Stomach (tissue), 9 donors: ENCODE data around the gene CFAP52. TPM values are rescaled to one million over a fixed set of nuclear protein-coding genes. Genes with fewer than 3 reads are reported as not detected.
"Not testable (repeated sequence)": the region's sequence is repeated elsewhere in the genome, so short reads cannot be mapped to it uniquely, and the experiment has no call there.

Source experiments
- DNase-seq, 2 donors: peaks; one replicate each; pipeline versions ENCODE4 v3.0.0 to v3.0.0-alpha.2; 2013 to 2019
- H3K27ac ChIP-seq, 5 donors: fragments of 200-600 bp in 4 of 5; sonication (generic) in 4 of 5; one replicate each; pipeline ENCODE4 v1.5.1; 2013 to 2019; ENCODE audit warnings: mild to moderate bottlenecking in 1 of 5, moderate library complexity in 1 of 5
- H3K27me3 ChIP-seq, 3 donors: fragments of 200-600 bp; sonication (generic); one replicate each; pipeline ENCODE4 v1.5.1; 2017 to 2019; ENCODE audit warnings: mixed run types in 1 of 3
- H3K36me3 ChIP-seq, 4 donors: fragments of 200-600 bp; sonication (generic); 1 replicate in 3 of 4; 2 replicates in 1 of 4; pipeline ENCODE4 v1.5.1; 2016 to 2019
- H3K4me1 ChIP-seq, 4 donors: fragments of 200-600 bp; sonication (generic); one replicate each; pipeline ENCODE4 v1.5.1; 2016 to 2019
- H3K4me3 ChIP-seq, 4 donors: fragments of 200-600 bp; sonication (generic) in 3 of 4; one replicate each; pipeline ENCODE4 v1.5.1; 2016 to 2019; ENCODE audit warnings: mild to moderate bottlenecking in 1 of 4
- H3K9me3 ChIP-seq, 4 donors: fragments of 200-600 bp; sonication (generic); one replicate each; pipeline ENCODE4 v1.5.1; 2016 to 2019
- EP300 ChIP-seq: sonication (generic); formaldehyde crosslinking; IDR thresholded peaks from one replicate; pipeline ENCODE4 v1.6.1; 2017; ENCODE audit warnings: antibody characterized with exemption
- POLR2A ChIP-seq, 4 donors: fragments of 450-650 bp; IDR thresholded peaks; one replicate each; pipeline ENCODE4 v1.6.1; 2016; ENCODE audit warnings: antibody characterized with exemption in 4 of 4, control low read depth in 2 of 4, mild to moderate bottlenecking in 1 of 4, moderate library complexity in 1 of 4
- POLR2AphosphoS5 ChIP-seq, 3 donors: sonication (generic); formaldehyde crosslinking; IDR thresholded peaks; one replicate each; pipeline ENCODE4 v1.6.1; 2016; ENCODE audit warnings: antibody characterized with exemption in 3 of 3
- WGBS, 5 donors: extraction: QIAGEN DNeasy Blood & Tissue Kit in 3 of 5; methylation state at CpG; one replicate each; pipeline versions ENCODE4 v1.1.5 to v1.1.7; 2013 to 2018; 5-methylcytosine and 5-hydroxymethylcytosine counted together
- intact Hi-C: fragments of 100-400 bp; cut with DNase I; formaldehyde crosslinking; loops from one replicate; pipeline ENCODE4 v1.15.1; 2023; ENCODE audit warnings: low total_unique reads
- polyA plus RNA-seq, 3 donors: library from polyadenylated mRNA; stranded (reverse); fragments of 200-250 nt; gene quantifications; one replicate each; pipeline ENCODE4 v1.2.3, GENCODE V29; 2013
- total RNA-seq, 5 donors: library from RNA; depleted of rRNA; stranded (reverse); fragments of >200 nt; gene quantifications; one replicate each; pipeline versions ENCODE4 v1.1.0 to v1.2.3, GENCODE V29; 2014 to 2016
- TF ChIP-seq, protein P1 (sequence below), 7 experiments: fragments of 450-650 bp in 4 of 7; fragments of 200-600 bp in 3 of 7; sonication (generic) in 3 of 7; IDR thresholded peaks; one replicate each; pipeline ENCODE4 v1.5.1; 2016 to 2019; ENCODE audit warnings: antibody characterized with exemption in 7 of 7, control low read depth in 2 of 7, mild to moderate bottlenecking in 1 of 7
- donor health status: healthy with polysubstance abuse.
- donor health status: Bipolar disorder and iron deficiency.
- donor health status: healthy.

CFAP52 gene
- total and polyA plus RNA-seq, 8 donors = not detected

DNA sequence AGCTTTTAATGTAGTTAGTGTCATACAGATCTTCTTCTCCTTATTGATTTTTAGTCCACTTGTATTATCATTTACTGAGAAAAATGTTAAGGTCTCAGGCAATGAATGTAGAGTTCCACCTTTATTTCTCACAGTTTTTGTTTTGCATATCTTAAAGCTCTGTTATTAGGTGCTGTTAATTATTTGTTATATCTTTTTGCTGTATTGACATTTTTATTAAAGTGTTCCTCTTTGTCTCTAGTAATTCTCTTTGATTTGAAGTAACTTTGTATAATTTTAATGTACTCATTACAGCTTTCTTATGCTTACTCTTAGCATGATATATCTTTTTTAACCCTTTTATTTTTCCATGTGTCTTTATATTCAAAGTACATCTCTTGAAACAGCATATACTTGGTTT lies 46.5 kb downstream of the CFAP52 start:
- TF ChIP-seq EP300 = no peak
- no peak for TF ChIP-seq POLR2A (IDR thresholded peaks at IDR 0.05)
- TF ChIP-seq POLR2AphosphoS5 (IDR thresholded peaks at IDR 0.05) = no peak
- TF ChIP-seq, protein P1, sequence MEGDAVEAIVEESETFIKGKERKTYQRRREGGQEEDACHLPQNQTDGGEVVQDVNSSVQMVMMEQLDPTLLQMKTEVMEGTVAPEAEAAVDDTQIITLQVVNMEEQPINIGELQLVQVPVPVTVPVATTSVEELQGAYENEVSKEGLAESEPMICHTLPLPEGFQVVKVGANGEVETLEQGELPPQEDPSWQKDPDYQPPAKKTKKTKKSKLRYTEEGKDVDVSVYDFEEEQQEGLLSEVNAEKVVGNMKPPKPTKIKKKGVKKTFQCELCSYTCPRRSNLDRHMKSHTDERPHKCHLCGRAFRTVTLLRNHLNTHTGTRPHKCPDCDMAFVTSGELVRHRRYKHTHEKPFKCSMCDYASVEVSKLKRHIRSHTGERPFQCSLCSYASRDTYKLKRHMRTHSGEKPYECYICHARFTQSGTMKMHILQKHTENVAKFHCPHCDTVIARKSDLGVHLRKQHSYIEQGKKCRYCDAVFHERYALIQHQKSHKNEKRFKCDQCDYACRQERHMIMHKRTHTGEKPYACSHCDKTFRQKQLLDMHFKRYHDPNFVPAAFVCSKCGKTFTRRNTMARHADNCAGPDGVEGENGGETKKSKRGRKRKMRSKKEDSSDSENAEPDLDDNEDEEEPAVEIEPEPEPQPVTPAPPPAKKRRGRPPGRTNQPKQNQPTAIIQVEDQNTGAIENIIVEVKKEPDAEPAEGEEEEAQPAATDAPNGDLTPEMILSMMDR (IDR thresholded peaks at IDR 0.05) = no peak

DNA sequence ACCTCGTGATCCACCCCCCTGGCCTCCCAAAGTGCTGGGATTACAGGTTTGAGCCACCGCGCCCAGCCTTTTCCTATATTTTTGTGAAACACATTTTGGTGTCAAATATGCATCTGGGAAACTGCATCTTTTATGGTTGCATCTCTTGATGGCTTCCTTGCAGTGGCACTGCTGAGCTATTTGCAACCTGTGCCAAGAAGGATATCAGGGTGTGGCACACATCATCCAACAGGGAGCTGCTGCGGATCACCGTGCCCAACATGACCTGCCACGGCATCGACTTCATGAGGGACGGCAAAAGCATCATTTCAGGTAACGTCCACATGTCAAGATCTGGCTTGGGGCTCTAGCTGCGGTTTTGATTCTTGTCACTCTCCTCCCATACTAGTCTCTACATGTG lies 52.1 kb downstream of the CFAP52 start:
- no peaks in the 10 kb centered on the region for H3K4me1 ChIP-seq
- DNase-seq = no peak
- intact Hi-C loops = no loop called here
- no peaks in the 10 kb centered on the region for H3K36me3 ChIP-seq
- no peak overlapping the region for H3K27ac ChIP-seq
- TF ChIP-seq POLR2A (IDR thresholded peaks at IDR 0.05) (no peak), EP300 (no peak)
- peaks cover 0 to 10% (median 0%) of the 10 kb centered on the region in 3 donors for H3K27me3 ChIP-seq
- H3K4me3 ChIP-seq = no peak overlapping the region
- peaks cover 0 to 20% (median 10%) of the 10 kb centered on the region in 4 donors for H3K9me3 ChIP-seq
- WGBS, 5 donors = 70 to 80% (median 72%) methylated on average over 5 to 10 of the region's 10 CpGs

More for the DNA sequence above, 46.5 kb downstream of the CFAP52 start:
- intact Hi-C loops = no loop called here
- no peaks in the 10 kb centered on the region for H3K27me3 ChIP-seq
- no peaks in the 10 kb centered on the region for H3K36me3 ChIP-seq
- no peak overlapping the region for H3K4me3 ChIP-seq
- H3K27ac ChIP-seq = no peak overlapping the region
- no peak for DNase-seq
- H3K9me3 ChIP-seq = peaks cover 0 to 35% (median 19%) of the 10 kb centered on the region in 4 donors
- no peaks in the 10 kb centered on the region for H3K4me1 ChIP-seq

DNA sequence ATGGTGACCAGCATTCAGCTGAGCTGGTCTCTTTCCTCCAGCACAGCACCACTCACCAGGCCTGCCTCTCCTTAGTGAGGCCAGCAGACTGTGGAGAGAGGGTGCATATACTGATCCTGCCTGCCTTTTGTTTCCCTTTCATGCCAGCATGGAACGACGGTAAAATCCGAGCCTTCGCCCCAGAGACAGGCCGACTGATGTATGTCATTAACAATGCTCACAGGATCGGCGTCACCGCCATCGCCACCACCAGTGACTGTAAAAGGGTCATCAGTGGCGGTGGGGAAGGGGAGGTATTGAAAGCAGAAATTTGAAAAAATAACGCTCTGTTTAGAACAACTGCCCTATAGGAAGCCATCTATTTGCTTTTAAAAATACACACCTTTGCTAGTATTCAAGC lies 56.3 kb downstream of the CFAP52 start:
- no peaks in the 10 kb centered on the region for H3K36me3 ChIP-seq
- no peak for DNase-seq
- TF ChIP-seq, protein P1 (IDR thresholded peaks at IDR 0.05) = no peak
- TF ChIP-seq POLR2A (IDR thresholded peaks at IDR 0.05) (no peak), EP300 (no peak)
- 93 to 96% (median 95%) methylated on average over 11 of the region's 11 CpGs for WGBS, 5 donors
- peaks cover 0 to 22% (median 0%) of the 10 kb centered on the region in 3 donors for H3K27me3 ChIP-seq
- no peak overlapping the region for H3K27ac ChIP-seq
- no peaks in the 10 kb centered on the region for H3K4me1 ChIP-seq
- no peaks in the 10 kb centered on the region for H3K9me3 ChIP-seq
- intact Hi-C loops = no loop called here
- no peak overlapping the region for H3K4me3 ChIP-seq

DNA sequence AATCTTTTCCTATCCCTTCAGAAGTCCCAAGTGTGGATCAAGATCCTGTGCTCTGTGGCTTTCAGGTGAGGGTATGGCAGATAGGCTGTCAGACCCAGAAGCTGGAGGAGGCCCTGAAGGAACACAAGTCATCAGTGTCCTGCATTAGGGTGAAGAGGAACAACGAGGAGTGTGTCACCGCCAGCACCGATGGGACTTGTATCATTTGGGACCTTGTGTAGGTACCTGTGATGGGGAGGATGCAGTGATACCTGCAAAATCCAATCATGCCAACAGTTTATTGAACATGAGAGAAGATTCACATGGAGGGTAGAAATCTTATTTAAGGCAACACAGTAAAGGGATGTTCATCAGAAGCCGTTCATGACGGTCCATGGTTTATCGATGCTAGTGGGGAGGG lies 58.9 kb downstream of the CFAP52 start:
- H3K36me3 ChIP-seq = no peaks in the 10 kb centered on the region
- WGBS, 5 donors = 85 to 93% (median 93%) methylated on average over 6 of the region's 6 CpGs
- no peak overlapping the region for H3K4me3 ChIP-seq
- H3K27ac ChIP-seq = no peak overlapping the region
- H3K9me3 ChIP-seq = peaks cover 0 to 3% (median under 1%) of the 10 kb centered on the region in 4 donors
- H3K27me3 ChIP-seq = peaks cover 0 to 28% (median 0%) of the 10 kb centered on the region in 3 donors
- no peaks in the 10 kb centered on the region for H3K4me1 ChIP-seq
- TF ChIP-seq, protein P1 (IDR thresholded peaks at IDR 0.05) = no peak
- TF ChIP-seq POLR2A (IDR thresholded peaks at IDR 0.05) = no peak
- no peak for TF ChIP-seq POLR2AphosphoS5 (IDR thresholded peaks at IDR 0.05)
- TF ChIP-seq EP300 = no peak
- intact Hi-C loops = no loop called here
- no peak for DNase-seq

DNA sequence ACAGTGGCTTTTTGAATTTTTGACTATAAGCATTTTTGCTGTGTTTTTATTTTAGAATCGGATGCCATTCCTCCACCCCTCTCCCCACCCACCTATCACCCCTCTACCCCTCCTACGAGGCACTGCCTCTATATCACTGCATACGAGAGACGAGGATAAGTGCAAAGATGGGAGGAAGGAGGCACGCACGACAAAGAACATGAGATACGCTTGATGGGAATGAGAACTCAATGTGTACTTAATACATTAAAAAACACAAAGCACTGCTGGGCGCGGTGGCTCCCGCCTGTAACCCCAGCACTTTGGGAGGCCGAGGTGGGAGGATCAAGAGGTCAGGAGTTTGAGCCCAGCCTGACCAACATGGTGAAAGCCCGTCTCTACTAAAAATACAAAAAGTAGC lies 60.1 kb downstream of the CFAP52 start:
- no peak for DNase-seq
- TF ChIP-seq POLR2A (IDR thresholded peaks at IDR 0.05) (no peak), EP300 (no peak), POLR2AphosphoS5 (IDR thresholded peaks at IDR 0.05) (no peak)
- TF ChIP-seq, protein P1 (IDR thresholded peaks at IDR 0.05) = no peak
- Histone ChIP-seq H3K27ac (no peak overlapping the region), H3K36me3 (no peaks in the 10 kb centered on the region), H3K27me3 (peaks cover 0 to 24% (median 0%) of the 10 kb centered on the region in 3 donors), H3K4me3 (no peak overlapping the region), H3K4me1 (no peaks in the 10 kb centered on the region), H3K9me3 (peaks cover 0 to 5% (median 2%) of the 10 kb centered on the region in 4 donors)
- intact Hi-C loops = no loop called here
- 84 to 85% (median 84%) methylated on average over 12 of the region's 12 CpGs for WGBS, 5 donors

DNA sequence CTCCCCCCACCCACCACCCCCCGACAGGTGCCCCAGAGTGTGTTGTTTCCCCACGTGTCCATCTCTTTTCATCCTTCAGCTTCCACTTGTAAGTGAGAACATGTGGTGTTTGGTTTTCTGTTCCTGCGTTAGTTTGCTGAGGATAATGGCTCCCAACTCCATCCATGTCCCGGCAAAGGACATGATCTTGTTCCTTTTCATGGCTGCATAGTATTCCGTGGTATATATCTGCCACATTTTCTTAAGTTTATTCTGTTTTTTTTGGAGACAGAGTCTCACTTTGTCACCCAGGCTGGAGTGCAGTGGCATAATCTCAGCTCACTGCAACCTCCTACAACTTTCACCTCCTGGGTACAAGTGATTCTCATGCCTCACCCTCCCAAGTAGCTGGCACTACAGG lies 63.9 kb downstream of the CFAP52 start:
- H3K36me3 ChIP-seq, H3K9me3 ChIP-seq, DNase-seq, intact Hi-C loops, H3K27ac ChIP-seq, H3K4me3 ChIP-seq: not testable (repeated sequence)
- Histone ChIP-seq H3K4me1 (peaks cover 7 to 14% (median 10%) of the 10 kb centered on the region in 4 donors), H3K27me3 (peaks cover 0 to 42% (median 9%) of the 10 kb centered on the region in 3 donors)
- 87 to 95% (median 94%) methylated on average over 4 to 5 of the region's 5 CpGs for WGBS, 5 donors
